GM12865 (cell line): ENCODE measurements around the gene GPC6.

Source experiments
- DNase-seq: peaks from one replicate; pipeline ENCODE4 v3.0.0; 2010; ENCODE audit warnings: low read depth
- H3K4me3 ChIP-seq: 2 replicates; pipeline ENCODE4 v1.5.1; 2011; ENCODE audit warnings: mild to moderate bottlenecking, low read depth, low read length, control low read depth
- CTCF ChIP-seq: IDR thresholded peaks from 2 replicates; pipeline ENCODE4 v1.5.1; 2011; ENCODE audit warnings: low read length, control low read depth, low read depth, inconsistent platforms; ENCODE audit not compliant: insufficient read depth; ENCODE audit errors: missing control alignments

Gene GPC6

DNA sequence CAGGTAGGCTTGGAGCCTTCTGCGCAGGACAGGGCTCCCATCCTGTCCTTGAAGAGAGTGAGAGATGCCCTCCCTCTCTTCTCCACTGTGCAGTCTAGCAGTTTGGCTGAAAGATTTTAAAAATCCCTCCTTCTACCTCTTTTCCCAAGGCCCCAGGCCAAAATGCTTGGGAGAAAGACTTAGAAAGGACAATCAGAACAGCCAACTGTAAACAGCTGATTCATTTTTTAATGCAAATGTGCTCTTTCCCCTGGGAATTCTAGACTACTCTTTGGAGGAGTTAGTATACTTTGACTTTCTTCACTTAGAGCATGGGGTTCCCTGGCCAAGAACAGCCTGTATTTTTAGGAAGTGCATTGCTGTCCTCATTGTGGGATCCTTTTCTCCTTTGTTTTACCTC is 398.9 kb downstream of the GPC6 start:
- no peak for TF ChIP-seq CTCF
- no peak overlapping the region for H3K4me3 ChIP-seq
- no peak for DNase-seq

DNA sequence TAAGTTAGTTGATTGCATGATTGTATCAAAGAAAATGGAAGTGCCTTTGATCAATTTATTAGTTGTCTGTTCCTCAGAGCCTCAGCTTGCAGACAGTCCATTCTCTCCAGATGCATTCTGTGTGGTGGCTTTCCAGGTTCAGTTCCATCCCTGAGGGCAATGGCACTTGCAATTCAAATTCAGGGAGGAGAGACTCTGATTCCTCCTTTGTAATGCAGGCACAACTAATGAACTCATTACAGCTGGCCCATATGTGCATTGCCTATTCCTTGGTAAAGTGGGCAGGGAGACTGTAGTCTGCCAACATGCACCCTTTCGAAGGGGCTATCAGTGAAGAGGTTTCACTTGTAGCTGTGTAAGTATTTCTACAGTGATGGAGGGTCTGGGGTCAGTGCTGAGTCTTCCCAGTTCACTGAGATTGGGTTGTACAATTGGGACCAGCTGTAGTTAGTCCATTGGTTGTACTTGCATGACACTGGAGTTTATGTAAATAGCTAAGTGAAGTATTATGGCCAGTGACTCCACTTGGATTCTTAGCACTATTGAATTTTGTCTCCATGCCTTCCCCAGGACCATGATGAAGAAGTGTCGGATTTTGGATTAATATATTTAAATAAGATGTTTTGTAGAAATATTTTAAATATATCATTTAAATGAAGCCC is 401.7 kb downstream of the GPC6 start:
- DNase-seq: no peak
- no peak for TF ChIP-seq CTCF
- H3K4me3 ChIP-seq: no peak overlapping the region

DNA sequence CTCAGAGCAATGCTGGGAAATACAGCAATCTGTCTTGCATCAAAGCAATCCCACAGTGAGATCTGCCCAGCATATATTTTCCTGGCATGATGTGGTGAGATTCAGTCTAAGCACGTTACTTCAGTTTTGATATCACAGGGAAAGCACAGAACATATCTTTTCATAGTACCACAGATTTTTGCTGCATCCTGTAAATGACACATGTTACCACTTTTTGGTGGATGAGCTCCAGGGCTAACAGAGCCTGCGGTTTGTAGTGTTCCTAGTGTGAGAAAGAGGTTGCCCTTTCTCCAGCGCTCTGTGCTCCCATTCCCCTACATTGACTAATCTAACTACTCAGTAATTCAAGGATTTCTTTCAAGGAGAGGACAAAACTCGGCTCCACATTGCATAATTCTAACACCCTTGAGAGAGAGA is 409.0 kb downstream of the GPC6 start:
- no peak for DNase-seq
- no peak for TF ChIP-seq CTCF
- no peak overlapping the region for H3K4me3 ChIP-seq

GRCh38 chr13:93637852-93638251 is 411.2 kb downstream of the GPC6 start:
- H3K4me3 ChIP-seq: no peak overlapping the region
- no peak for TF ChIP-seq CTCF
- DNase-seq: no peak

DNA sequence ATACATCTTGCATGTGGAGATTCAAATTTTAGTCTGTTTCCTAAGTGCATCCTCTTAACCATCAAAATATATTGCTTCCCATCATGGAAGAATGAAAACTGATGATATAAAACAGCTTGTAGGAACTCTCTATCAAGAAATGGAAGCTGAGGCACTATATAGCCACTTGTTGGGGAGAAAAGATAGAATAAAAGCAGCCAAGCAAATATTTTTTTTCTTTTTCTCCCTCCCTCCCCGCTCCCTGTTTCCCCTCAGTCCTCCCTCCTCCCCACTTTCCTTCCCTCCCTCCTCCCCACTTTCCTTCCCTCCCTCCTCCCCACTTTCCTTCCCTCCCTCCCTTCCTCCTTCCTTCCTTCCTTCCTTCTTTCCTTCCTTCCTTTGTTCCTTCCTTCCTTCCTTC is 413.8 kb downstream of the GPC6 start:
- DNase-seq: no peak
- H3K4me3 ChIP-seq: no peak overlapping the region
- TF ChIP-seq CTCF: no peak

DNA sequence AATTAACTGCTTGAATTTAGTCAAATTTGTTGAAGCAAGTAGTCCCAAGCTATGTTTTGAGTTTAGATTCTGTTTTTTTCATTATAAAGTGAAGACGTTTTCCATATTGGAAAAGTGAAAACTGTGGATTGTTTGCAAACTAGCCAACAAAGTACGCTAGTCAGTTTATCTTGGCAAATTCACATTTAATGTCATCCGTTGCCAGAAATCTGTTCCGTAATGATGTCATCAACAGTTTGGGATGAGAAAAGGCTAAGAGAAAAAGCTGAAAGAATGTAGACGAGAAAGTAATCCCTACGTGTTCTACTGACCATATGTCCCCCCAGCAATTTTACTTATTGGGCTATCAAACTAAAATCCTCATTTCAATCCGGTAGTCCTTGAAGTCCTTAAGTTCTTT is 419.6 kb downstream of the GPC6 start:
- no peak for DNase-seq
- no peak overlapping the region for H3K4me3 ChIP-seq
- no peak for TF ChIP-seq CTCF

- no peak for TF ChIP-seq CTCF
- H3K4me3 ChIP-seq: no peak overlapping the region
- DNase-seq: no peak
These were observed 422.9 kb downstream of the GPC6 start for GRCh38 chr13:93649496-93649895.
